Mucosa of gallbladder (tissue), 1 donor: ENCODE results near the gene EIF4G3. TPM values are rescaled to one million over a fixed set of nuclear protein-coding genes. Genes with fewer than 3 reads are reported as not detected.

Source experiments
- DNase-seq: peaks from one replicate; pipeline ENCODE4 v3.0.0-alpha.2; 2020; ENCODE audit warnings: low spot score
- total RNA-seq: library from RNA; stranded (reverse); gene quantifications from one replicate; pipeline ENCODE4 v1.2.1, GENCODE V29; 2021
- donor health status: DM: no; HTN: no; CAD: no.

EIF4G3 gene
- total RNA-seq, 1 donor from 2014 or later, result 63.9 TPM

GRCh38 chr1:20760322-20760721 lies 416.4 kb downstream of the EIF4G3 start:
- DNase-seq, result no peak

Other genes starting within 250 kb of the EIF4G3 start
- gene ECE1, start 113.6 kb upstream of the EIF4G3 start, total RNA-seq, result 140 TPM